GM18520 (cell line): ENCODE measurements around the gene XRN2.

Experiments used
- ATAC-seq: cut with Tn5 transposase; IDR thresholded peaks from one replicate; pipeline ENCODE4 v1.9.1; 2021; ENCODE audit not compliant: unreplicated experiment

XRN2 gene

GRCh38 chr20:21384308-21384892, 81.3 kb downstream of the XRN2 start:
- ATAC-seq: no peak

GRCh38 chr20:21386111-21386510, 83.0 kb downstream of the XRN2 start:
- ATAC-seq: no peak

DNA sequence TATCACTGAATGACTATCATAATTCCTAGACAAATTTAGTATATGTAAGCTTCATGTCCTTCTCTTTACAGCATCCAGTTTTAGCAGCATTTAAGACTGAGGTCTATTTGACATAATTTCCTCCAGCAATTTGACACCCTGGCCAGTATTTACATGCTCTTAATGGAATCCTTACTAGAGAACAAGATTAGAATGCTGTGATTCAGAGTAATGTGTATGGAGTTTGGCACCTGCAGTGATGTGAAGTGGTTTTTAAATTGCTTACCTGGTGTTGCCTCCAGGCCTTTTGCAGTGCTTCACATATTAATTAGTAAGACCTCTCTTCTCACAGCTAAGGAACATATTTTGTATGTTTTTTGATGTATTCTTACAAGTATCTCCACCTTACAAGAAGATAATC, 84.4 kb downstream of the XRN2 start:
- ATAC-seq: no peak

DNA sequence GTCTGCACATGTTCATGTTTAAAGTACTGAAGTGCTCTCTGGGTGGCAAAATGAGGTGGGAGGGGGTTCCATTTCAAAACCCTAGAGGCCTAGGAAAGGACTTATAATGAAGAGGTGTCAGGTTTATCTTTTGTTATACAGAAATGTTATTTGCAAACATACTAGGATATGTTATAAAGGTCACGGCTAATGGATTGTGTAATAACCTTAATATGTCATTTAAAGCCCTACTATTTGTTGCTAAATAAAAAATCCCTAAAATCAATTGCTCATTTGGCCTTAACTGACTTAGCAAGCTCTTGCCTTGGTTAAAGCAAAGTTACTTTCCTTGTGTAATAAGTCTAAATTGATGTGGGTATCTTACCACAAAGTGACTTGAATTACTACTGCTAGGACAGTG, 85.4 kb downstream of the XRN2 start:
- ATAC-seq: no peak

GRCh38 chr20:21389368-21389767, 86.2 kb downstream of the XRN2 start:
- ATAC-seq: no peak

GRCh38 chr20:21390768-21391167, 87.6 kb downstream of the XRN2 start:
- ATAC-seq: no peak

DNA sequence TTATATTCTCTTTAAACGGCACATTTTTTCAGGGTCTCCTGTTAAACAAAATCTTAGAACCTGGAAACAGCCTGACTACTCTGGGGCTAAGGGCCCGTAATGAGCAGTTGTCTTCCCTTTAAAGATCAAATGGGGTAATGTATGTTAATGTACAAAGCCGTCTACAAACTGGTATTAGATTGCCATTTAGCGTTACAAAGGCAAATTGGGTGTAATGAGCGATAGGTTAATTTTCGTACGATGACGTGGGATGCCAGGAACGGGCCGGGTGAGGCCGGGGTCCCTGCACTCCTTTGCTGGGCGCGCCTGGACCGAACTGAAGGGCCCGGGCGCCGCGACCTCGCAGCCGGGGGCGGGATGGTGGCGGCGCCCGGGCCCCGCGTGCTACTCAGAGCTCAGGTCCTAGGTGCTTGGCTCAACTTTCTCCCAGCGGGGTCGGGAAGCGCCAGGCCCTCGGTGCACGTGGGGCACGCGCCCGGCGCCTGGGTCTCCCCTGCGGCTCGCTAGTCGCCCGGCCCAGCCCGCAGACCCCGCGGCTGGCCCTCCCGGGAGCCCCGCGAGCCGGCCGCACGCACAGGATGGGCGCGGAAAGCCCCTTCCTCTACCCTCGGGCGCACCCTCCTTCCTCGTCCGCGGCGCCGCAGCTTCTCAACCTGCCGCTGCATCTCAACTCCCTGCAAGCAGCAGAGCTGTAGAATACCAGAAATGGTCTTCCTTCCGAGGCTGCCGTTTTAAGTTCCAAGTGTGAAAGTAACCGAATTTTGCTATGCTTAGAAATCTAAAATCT, 88.2 kb downstream of the XRN2 start:
- ATAC-seq: no peak

- no peak for ATAC-seq
Measured at GRCh38 chr20:21391972-21392352, 88.8 kb downstream of the XRN2 start.

DNA sequence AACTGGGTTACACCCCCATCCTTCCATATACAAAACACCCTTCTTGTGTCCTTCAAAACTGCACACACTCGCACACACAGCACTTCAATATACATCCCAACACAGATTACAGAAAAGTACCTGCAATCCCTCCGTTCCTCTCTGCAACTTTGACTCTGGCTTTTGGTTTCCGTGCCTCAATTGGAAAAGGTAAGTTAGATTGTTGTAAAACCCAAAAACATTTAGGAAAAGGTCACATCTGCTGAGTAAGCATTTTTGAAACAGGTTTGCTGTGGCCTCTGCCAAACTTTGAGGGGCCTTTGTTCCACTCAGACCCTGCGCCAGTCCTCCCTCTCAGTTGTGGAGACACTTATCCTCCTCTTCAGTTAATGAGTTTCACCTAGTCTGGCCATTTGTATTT, 90.0 kb downstream of the XRN2 start:
- no peak for ATAC-seq

DNA sequence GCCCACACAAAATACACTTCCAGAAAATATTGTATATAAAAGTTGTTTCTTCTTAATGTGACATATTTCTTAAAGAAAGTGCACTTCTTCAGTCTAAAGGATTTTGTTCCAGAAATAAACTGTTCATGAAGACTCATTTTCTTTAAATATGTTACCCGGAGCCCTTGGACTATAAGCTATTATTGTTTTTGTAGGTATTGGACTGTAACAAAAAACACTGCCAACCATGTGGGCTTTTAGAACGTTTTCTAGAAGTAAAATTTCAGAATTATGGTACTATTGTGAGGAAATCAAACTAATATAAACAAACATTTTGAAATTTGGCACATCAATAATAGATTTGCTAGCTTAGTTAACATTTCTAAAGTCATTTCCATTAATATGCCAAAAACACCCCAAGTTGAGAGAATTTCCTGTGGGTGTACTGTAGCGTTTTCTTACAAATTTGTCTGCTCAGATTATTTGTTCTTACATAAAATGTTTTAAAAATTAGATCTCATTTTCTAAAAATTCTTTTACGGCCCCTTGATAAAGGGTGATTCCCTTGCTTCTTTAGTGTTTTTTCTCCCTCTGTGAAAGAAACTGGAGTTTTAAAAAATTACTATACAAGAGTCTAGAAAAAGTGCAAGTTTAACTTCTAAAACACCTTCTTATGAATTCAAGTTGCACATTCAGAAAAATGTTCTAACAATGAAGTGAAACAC, 90.8 kb downstream of the XRN2 start:
- ATAC-seq: no peak

DNA sequence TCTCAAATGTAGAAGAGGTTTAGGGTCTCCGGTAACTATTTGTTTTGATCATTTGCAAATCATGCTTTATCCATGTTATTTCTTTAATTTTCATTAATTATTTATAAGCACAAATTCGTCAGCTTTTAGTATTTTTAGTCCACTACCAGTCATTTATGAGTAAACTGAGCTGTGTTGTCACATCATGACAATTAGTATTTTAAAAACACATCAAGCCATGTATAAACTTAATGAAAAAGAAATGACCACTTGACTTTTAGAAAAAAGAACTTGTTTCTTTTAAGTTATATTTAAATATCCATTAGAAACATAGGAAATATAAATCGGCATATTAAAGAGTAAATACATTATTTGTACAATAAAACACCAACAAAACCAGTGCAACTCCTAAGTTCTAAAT, 91.4 kb downstream of the XRN2 start:
- no peak for ATAC-seq

GRCh38 chr20:21395051-21395665, 92.0 kb downstream of the XRN2 start:
- ATAC-seq: no peak

DNA sequence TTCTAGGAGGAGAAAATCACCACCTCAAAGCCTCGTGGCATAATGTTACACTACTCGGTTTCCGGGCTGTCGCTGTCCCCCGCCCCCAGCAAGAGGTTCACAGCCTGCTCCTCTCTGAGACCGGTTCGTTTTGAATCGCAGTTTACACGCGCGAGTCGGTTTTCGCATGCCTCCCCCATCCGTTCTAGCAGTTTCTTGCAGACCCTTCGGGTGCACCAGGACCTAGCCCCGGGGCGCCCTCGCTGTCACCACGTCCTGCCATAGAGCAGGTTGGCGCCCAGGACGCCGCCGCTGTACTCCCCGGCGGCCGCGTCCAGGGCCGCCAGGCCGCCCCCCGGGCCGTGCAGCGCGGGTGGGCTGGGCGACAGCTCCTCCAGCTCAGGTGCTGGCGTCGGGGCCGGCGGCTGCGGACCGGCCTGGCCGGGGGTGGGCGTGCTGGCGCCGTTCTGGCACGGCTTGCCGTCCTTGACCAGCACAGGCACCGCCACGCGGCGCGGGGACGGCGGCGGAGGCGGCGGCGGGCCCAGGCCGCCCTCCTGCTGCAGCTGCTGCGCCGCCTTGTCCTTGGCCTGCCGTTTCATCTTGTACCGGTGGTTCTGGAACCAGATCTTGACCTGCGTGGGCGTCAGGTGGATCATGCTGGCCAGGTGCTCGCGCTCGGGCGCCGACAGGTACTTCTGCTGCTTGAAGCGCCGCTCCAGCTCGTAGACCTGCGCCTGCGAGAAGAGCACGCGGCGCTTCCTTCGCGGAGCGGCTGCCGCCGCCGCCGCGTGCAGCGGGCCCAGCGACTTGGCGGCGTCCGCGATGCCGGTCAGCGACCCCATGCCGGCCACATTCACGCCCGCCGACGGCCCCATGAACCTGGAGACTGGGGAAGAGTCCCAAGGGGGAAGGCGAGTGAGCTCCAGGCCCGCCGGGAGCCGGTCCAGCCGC, 92.8 kb downstream of the XRN2 start:
- ATAC-seq: no peak

DNA sequence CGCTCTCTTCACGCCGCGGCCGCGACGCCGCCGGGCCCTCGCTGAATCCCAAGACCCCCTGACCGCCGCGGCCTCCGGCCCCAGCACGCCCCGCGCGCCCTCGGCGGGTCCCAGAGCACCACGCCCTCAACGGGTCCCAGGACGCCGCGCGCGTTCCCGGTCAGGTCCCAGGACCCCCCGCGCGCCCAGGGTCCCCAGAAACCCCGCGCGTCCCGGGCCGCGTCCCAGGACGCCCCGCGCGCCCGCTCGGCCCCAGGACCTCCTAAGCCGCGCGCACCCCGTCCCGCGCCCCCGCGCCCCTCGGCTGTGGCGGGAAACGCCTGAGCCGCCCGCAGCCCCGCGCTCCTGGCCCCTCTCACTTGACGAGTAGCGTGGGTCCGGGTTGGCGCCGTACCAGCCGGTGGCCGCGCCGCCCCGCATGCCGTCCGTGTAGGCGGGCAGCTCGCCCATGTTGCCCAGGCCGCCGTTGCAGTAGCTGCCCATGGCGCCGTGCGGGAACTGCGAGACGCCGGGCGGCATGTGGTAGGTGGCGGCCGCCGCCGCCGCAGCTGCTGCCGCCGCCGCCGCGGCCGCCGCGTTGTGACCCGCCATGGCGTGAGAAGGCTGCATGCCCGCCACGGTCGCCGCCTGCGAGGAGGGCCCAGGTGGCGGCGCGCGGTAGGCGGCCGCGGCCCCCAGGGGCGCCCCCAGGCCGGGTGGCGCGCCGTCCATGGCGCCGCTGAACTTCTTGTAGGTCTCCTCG, 93.6 kb downstream of the XRN2 start:
- ATAC-seq: no peak

- ATAC-seq: no peak
Measured at GRCh38 chr20:21397341-21398108, 94.4 kb downstream of the XRN2 start, which contains the start of gene NKX2-4. Gene NKX2-4 (minus strand): TSS chr20:21397526. CDS start chr20:21397399, 127 bp downstream.

GRCh38 chr20:21398109-21399004, 95.2 kb downstream of the XRN2 start:
- ATAC-seq: no peak

- no peak for ATAC-seq
Measured at GRCh38 chr20:21399005-21399475, 95.9 kb downstream of the XRN2 start.

- ATAC-seq: no peak
Measured at GRCh38 chr20:21411725-21412124, 108.6 kb downstream of the XRN2 start.
